ENCODE measurements around the gene TNFAIP8L1.
A peak's percentile ranks its signal among the peaks of the same experiment; 100 is the strongest.

Gene TNFAIP8L1

GRCh38 chr19:4609878-4610511 is 29.3 kb upstream of the TNFAIP8L1 start:
- DNase-seq (ENCODE audit: low spot score), result no peak

- DNase-seq (ENCODE audit: low spot score), result no peak
These were observed 26.0 kb upstream of the TNFAIP8L1 start for GRCh38 chr19:4613254-4613751.

GRCh38 chr19:4618019-4618418 is 21.3 kb upstream of the TNFAIP8L1 start:
- no peak for DNase-seq (ENCODE audit: low spot score)

- DNase-seq (ENCODE audit: low spot score), result no peak
These were observed 19.5 kb upstream of the TNFAIP8L1 start for GRCh38 chr19:4619668-4620294.

- DNase-seq (ENCODE audit: low spot score), result no peak
These were observed 18.6 kb upstream of the TNFAIP8L1 start for GRCh38 chr19:4620675-4621074.

- DNase-seq (ENCODE audit: low spot score), result peak; percentile 64
These were observed 16.5 kb upstream of the TNFAIP8L1 start for GRCh38 chr19:4622695-4623421.

GRCh38 chr19:4624301-4624700 is 15.0 kb upstream of the TNFAIP8L1 start:
- no peak for DNase-seq (ENCODE audit: low spot score)

GRCh38 chr19:4624733-4625362 is 14.5 kb upstream of the TNFAIP8L1 start:
- DNase-seq (ENCODE audit: low spot score), result no peak

GRCh38 chr19:4633140-4633967 is 6.0 kb upstream of the TNFAIP8L1 start:
- DNase-seq (ENCODE audit: low spot score), result peak; percentile 72

- DNase-seq (ENCODE audit: low spot score), result no peak
These were observed 3.6 kb upstream of the TNFAIP8L1 start for GRCh38 chr19:4635754-4636116.

GRCh38 chr19:4636151-4636717 is 3.1 kb upstream of the TNFAIP8L1 start:
- peak; percentile 89 for DNase-seq (ENCODE audit: low spot score)

- no peak for DNase-seq (ENCODE audit: low spot score)
These were observed 2.6 kb upstream of the TNFAIP8L1 start for GRCh38 chr19:4636761-4637160.

- DNase-seq (ENCODE audit: low spot score), result no peak
These were observed 999 bp upstream of the TNFAIP8L1 start for GRCh38 chr19:4638317-4638716.

- DNase-seq (ENCODE audit: low spot score), result peak; percentile 88
These were observed 373 bp downstream of the TNFAIP8L1 start for GRCh38 chr19:4639531-4640246.

- no peak for DNase-seq (ENCODE audit: low spot score)
These were observed 1.1 kb downstream of the TNFAIP8L1 start for GRCh38 chr19:4640247-4641000.

GRCh38 chr19:4641132-4641531 is 1.8 kb downstream of the TNFAIP8L1 start:
- no peak for DNase-seq (ENCODE audit: low spot score)

- no peak for DNase-seq (ENCODE audit: low spot score)
These were observed 3.3 kb downstream of the TNFAIP8L1 start for GRCh38 chr19:4642625-4643024.

GRCh38 chr19:4645718-4646117 is 6.4 kb downstream of the TNFAIP8L1 start:
- no peak for DNase-seq (ENCODE audit: low spot score)

GRCh38 chr19:4647676-4648644 is 8.6 kb downstream of the TNFAIP8L1 start:
- DNase-seq (ENCODE audit: low spot score), result no peak

All from HuH-7.5 (cell line).